Astrocyte (in vitro differentiated cells and primary cell): ENCODE results near the gene GALNT17.

Experiments
- EZH2 ChIP-seq: IDR thresholded peaks from 2 replicates; pipeline ENCODE4 v1.6.1; 2012; ENCODE audit warnings: mild to moderate bottlenecking, low read length, inconsistent platforms; ENCODE audit not compliant: insufficient read depth
- TF ChIP-seq, protein P1 (sequence below): IDR thresholded peaks from 2 replicates; pipeline ENCODE4 v1.5.1; 2011; ENCODE audit warnings: low read depth, mild to moderate bottlenecking, inconsistent platforms, low read length, moderate library complexity; ENCODE audit not compliant: insufficient read depth

GRCh38 chr7:71261066-71261465 is 129.1 kb downstream of the GALNT17 start:
- TF ChIP-seq, protein P1, sequence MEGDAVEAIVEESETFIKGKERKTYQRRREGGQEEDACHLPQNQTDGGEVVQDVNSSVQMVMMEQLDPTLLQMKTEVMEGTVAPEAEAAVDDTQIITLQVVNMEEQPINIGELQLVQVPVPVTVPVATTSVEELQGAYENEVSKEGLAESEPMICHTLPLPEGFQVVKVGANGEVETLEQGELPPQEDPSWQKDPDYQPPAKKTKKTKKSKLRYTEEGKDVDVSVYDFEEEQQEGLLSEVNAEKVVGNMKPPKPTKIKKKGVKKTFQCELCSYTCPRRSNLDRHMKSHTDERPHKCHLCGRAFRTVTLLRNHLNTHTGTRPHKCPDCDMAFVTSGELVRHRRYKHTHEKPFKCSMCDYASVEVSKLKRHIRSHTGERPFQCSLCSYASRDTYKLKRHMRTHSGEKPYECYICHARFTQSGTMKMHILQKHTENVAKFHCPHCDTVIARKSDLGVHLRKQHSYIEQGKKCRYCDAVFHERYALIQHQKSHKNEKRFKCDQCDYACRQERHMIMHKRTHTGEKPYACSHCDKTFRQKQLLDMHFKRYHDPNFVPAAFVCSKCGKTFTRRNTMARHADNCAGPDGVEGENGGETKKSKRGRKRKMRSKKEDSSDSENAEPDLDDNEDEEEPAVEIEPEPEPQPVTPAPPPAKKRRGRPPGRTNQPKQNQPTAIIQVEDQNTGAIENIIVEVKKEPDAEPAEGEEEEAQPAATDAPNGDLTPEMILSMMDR, result no peak
- no peak for TF ChIP-seq EZH2
